Nephron progenitor cell (in vitro differentiated cells): ENCODE results near the gene CALML5.

Source experiments
- DNase-seq: peaks from one replicate; pipeline ENCODE4 v3.0.0; 2021
- H3K27ac Mint-ChIP-seq: 2 replicates; pipeline ENCODE4 v1.8.0; 2021; ENCODE audit warnings: mild to moderate bottlenecking, moderate library complexity, mixed read lengths
- H3K27me3 Mint-ChIP-seq: 2 replicates; pipeline ENCODE4 v1.8.0; 2021; ENCODE audit warnings: mild to moderate bottlenecking, low read depth, mixed read lengths; ENCODE audit not compliant: poor library complexity
- H3K36me3 Mint-ChIP-seq: 2 replicates; pipeline ENCODE4 v1.8.0; 2021; ENCODE audit warnings: low read depth, mixed read lengths
- H3K4me1 Mint-ChIP-seq: 2 replicates; pipeline ENCODE4 v1.8.0; 2021; ENCODE audit warnings: mixed read lengths
- H3K4me3 Mint-ChIP-seq: 2 replicates; pipeline ENCODE4 v1.8.0; 2021; ENCODE audit warnings: mild to moderate bottlenecking, moderate library complexity, mixed read lengths
- H3K9me3 Mint-ChIP-seq: 2 replicates; pipeline ENCODE4 v1.8.0; 2021; ENCODE audit warnings: mild to moderate bottlenecking, moderate library complexity, mixed read lengths
- CTCF ChIP-seq: fragments of 200-600 bp; sonication (generic); IDR thresholded peaks from 2 replicates; pipeline ENCODE4 v1.5.0; 2021; ENCODE audit warnings: antibody characterized with exemption

Gene CALML5

GRCh38 chr10:5515948-5516761, 16.8 kb upstream of the CALML5 start:
- H3K4me1 Mint-ChIP-seq, result peaks cover 32% of the 10 kb centered on the region

GRCh38 chr10:5514226-5514850, 15.0 kb upstream of the CALML5 start:
- no peak for TF ChIP-seq CTCF
- no peak overlapping the region for H3K4me3 Mint-ChIP-seq
- H3K27ac Mint-ChIP-seq, result peak overlapping the region; percentile 58
- H3K36me3 Mint-ChIP-seq, result no peaks in the 10 kb centered on the region
- peaks cover 32% of the 10 kb centered on the region for H3K4me1 Mint-ChIP-seq
- peaks cover 13% of the 10 kb centered on the region for H3K9me3 Mint-ChIP-seq
- H3K27me3 Mint-ChIP-seq, result peaks cover 10% of the 10 kb centered on the region
- DNase-seq, result no peak

More at GRCh38 chr10:5515948-5516761, 16.8 kb upstream of the CALML5 start:
- H3K4me3 Mint-ChIP-seq, result no peak overlapping the region
- H3K36me3 Mint-ChIP-seq, result no peaks in the 10 kb centered on the region
- H3K27me3 Mint-ChIP-seq, result peaks cover 10% of the 10 kb centered on the region
- no peak for TF ChIP-seq CTCF
- no peak for DNase-seq
- H3K27ac Mint-ChIP-seq, result no peak overlapping the region
- H3K9me3 Mint-ChIP-seq, result peaks cover 25% of the 10 kb centered on the region

- TF ChIP-seq CTCF, result no peak
- Mint-ChIP-seq H3K27ac (no peak overlapping the region), H3K27me3 (peaks cover 10% of the 10 kb centered on the region), H3K4me3 (no peak overlapping the region), H3K36me3 (no peaks in the 10 kb centered on the region), H3K4me1 (peaks cover 37% of the 10 kb centered on the region), H3K9me3 (no peaks in the 10 kb centered on the region)
- no peak for DNase-seq
These were observed 13.7 kb upstream of the CALML5 start for GRCh38 chr10:5512881-5513612.

- DNase-seq, result no peak
- Mint-ChIP-seq H3K27me3 (peaks cover 5% of the 10 kb centered on the region), H3K4me3 (no peak overlapping the region), H3K27ac (peak overlapping the region; percentile 55), H3K36me3 (no peaks in the 10 kb centered on the region), H3K9me3 (no peaks in the 10 kb centered on the region), H3K4me1 (peaks cover 37% of the 10 kb centered on the region)
- no peak for TF ChIP-seq CTCF
These were observed 13.0 kb upstream of the CALML5 start for GRCh38 chr10:5512331-5512730.

GRCh38 chr10:5511885-5512280, 12.5 kb upstream of the CALML5 start:
- Mint-ChIP-seq H3K36me3 (no peaks in the 10 kb centered on the region), H3K4me3 (no peak overlapping the region), H3K4me1 (peaks cover 37% of the 10 kb centered on the region), H3K9me3 (no peaks in the 10 kb centered on the region), H3K27ac (peak overlapping the region; percentile 55), H3K27me3 (peaks cover 3% of the 10 kb centered on the region)
- TF ChIP-seq CTCF, result no peak
- no peak for DNase-seq
